SK-N-SH treated with all-trans-retinoic acid at 6 μM for 48 hours (cell line): ENCODE measurements around the gene PXT1.

Experiments used
- ARNTL ChIP-seq: fragments of 450-650 bp; formaldehyde crosslinking; IDR thresholded peaks from 2 replicates; pipeline ENCODE4 v1.5.0; 2020; ENCODE audit warnings: low read depth, mild to moderate bottlenecking, moderate library complexity, borderline replicate concordance
- BACH2 ChIP-seq: fragments of 250-450 bp; sonication (Bioruptor Pico); IDR thresholded peaks from 2 replicates; pipeline ENCODE4 v1.9.0; 2021; ENCODE audit warnings: mild to moderate bottlenecking, borderline replicate concordance
- CREB5 ChIP-seq: fragments of 250-450 bp; sonication (Bioruptor Pico); IDR thresholded peaks from 2 replicates; pipeline ENCODE4 v1.5.1; 2020; ENCODE audit warnings: low read depth, mild to moderate bottlenecking, moderate library complexity
- ESRRG ChIP-seq: fragments of 250-450 bp; sonication (Bioruptor Pico); IDR thresholded peaks from 2 replicates; pipeline ENCODE4 v1.6.1; 2021; ENCODE audit warnings: mild to moderate bottlenecking
- GLIS3 ChIP-seq: fragments of 250-450 bp; sonication (Bioruptor Pico); IDR thresholded peaks from 2 replicates; pipeline ENCODE4 v1.5.0; 2020; ENCODE audit warnings: mild to moderate bottlenecking, moderate library complexity
- ISL1 ChIP-seq: fragments of 250-450 bp; sonication (Bioruptor Pico); IDR thresholded peaks from 2 replicates; pipeline ENCODE4 v2.1.2; 2022; ENCODE audit warnings: mild to moderate bottlenecking, moderate library complexity
- PATZ1 ChIP-seq: fragments of 250-450 bp; sonication (Bioruptor Pico); IDR thresholded peaks from 2 replicates; pipeline ENCODE4 v1.8.0; 2020; ENCODE audit warnings: mild to moderate bottlenecking, moderate library complexity, borderline replicate concordance
- PPARA ChIP-seq: fragments of 250-450 bp; sonication (Bioruptor Pico); IDR thresholded peaks from 2 replicates; pipeline ENCODE4 v1.5.0; 2020; ENCODE audit warnings: mild to moderate bottlenecking, borderline replicate concordance
- RARB ChIP-seq: fragments of 250-450 bp; sonication (Bioruptor Pico); IDR thresholded peaks from 2 replicates; pipeline ENCODE4 v1.8.0; 2021; ENCODE audit warnings: mild to moderate bottlenecking, moderate library complexity
- SNAI2 ChIP-seq: fragments of 250-450 bp; sonication (Bioruptor Pico); IDR thresholded peaks from 2 replicates; pipeline ENCODE4 v1.5.0; 2020; ENCODE audit warnings: mild to moderate bottlenecking, moderate library complexity
- TOX ChIP-seq: fragments of 250-450 bp; sonication (Bioruptor Pico); IDR thresholded peaks from 2 replicates; pipeline ENCODE4 v1.8.0; 2021; ENCODE audit warnings: mild to moderate bottlenecking, moderate library complexity, borderline replicate concordance
- TSHZ2 ChIP-seq: fragments of 250-450 bp; sonication (Bioruptor Pico); IDR thresholded peaks from 2 replicates; pipeline ENCODE4 v1.5.0; 2020; ENCODE audit warnings: mild to moderate bottlenecking, moderate library complexity
- ZFP3 ChIP-seq: fragments of 250-450 bp; sonication (Bioruptor Pico); IDR thresholded peaks from 2 replicates; pipeline ENCODE4 v1.5.0; 2020; ENCODE audit warnings: mild to moderate bottlenecking, moderate library complexity
- ZNF8 ChIP-seq: fragments of 450-650 bp; formaldehyde crosslinking; IDR thresholded peaks from 2 replicates; pipeline ENCODE4 v1.5.0; 2020; ENCODE audit warnings: mild to moderate bottlenecking, moderate library complexity

GRCh38 chr6:36389353-36389752 lies 53.3 kb downstream of the PXT1 start:
- no peak for TF ChIP-seq CREB5 (CRISPR knock-in tag)
- TF ChIP-seq TSHZ2 (CRISPR knock-in tag) = no peak
- TF ChIP-seq ARNTL (CRISPR knock-in tag) = no peak
- TF ChIP-seq GLIS3 (CRISPR knock-in tag) = no peak
- no peak for TF ChIP-seq RARB (CRISPR knock-in tag)
- no peak for TF ChIP-seq TOX
- TF ChIP-seq BACH2 (CRISPR knock-in tag) = no peak
- no peak for TF ChIP-seq ZFP3
- TF ChIP-seq ESRRG (CRISPR knock-in tag) = no peak
- no peak for TF ChIP-seq PATZ1 (CRISPR knock-in tag)
- no peak for TF ChIP-seq SNAI2 (CRISPR knock-in tag)
- TF ChIP-seq ISL1 = no peak
- TF ChIP-seq PPARA (CRISPR knock-in tag) = no peak
- no peak for TF ChIP-seq ZNF8
